ENCODE data around the gene LRMDA.

The LRMDA gene

GRCh38 chr10:75398692-75399460 is 32.5 kb upstream of the LRMDA start:
- Mint-ChIP-seq H3K9me3 (no peaks in the 10 kb centered on the region), H3K27me3 (peaks cover 62% of the 10 kb centered on the region), H3K27ac (no peak overlapping the region), H3K4me3 (no peak overlapping the region), H3K4me1 (ENCODE audit: low read depth) (peaks cover 51% of the 10 kb centered on the region), H3K36me3 (ENCODE audit: low read depth) (peaks cover 51% of the 10 kb centered on the region)
- intact Hi-C loops (cut with micrococcal nuclease) = loop anchor here (5.0 to 10.0 kb wide), 2 partner anchors 104 to 1148 kb away; no protein-coding TSS in a partner anchor

DNA sequence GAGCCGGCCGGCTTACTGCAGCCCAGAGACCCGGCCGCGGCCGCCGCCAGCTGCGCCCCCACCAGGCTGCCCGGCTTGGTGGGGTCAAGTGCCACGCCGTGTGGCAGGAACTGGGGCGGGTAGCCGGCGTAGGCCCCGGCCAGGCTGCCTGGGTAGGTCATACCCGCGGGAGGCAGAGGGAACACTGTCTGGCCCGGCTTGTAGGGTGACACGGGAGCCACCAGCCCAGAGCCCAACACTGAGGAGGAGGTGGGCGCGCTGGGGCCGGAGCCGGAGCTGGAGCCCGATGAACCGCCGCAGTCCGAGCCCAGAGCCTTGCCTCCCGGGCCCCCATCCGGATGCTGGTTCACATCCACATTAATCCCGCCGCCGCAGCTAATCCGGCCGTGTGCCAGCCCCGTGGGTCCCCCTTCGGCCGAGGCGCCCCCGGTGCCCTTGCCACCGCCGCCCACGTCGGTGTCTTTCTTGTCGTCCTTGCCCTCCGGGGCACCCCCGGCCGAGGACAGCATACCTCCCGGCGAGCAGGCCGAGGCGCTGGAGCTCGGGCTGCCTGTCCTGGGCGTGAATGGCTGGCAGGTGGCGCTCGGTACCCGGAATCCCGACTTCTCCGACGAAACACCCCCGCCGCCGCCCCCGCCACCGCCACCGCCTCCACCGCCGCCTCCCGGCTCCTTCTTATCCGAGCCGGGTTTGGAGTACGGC is 31.8 kb upstream of the LRMDA start:
- Mint-ChIP-seq H3K4me3 (peak overlapping the region; percentile 83), H3K4me1 (ENCODE audit: low read depth) (peaks cover 56% of the 10 kb centered on the region), H3K27ac (peak overlapping the region; percentile 91), H3K9me3 (no peaks in the 10 kb centered on the region), H3K36me3 (ENCODE audit: low read depth) (peaks cover 51% of the 10 kb centered on the region), H3K27me3 (peaks cover 63% of the 10 kb centered on the region)
- intact Hi-C loops (cut with micrococcal nuclease) = loop anchor here (1.0 to 10.0 kb wide), 7 partner anchors 105 to 1148 kb away; no protein-coding TSS in a partner anchor

- Mint-ChIP-seq H3K27ac (peak overlapping the region; percentile 91), H3K27me3 (peaks cover 63% of the 10 kb centered on the region), H3K9me3 (no peaks in the 10 kb centered on the region), H3K4me3 (peak overlapping the region; percentile 83), H3K4me1 (ENCODE audit: low read depth) (peaks cover 54% of the 10 kb centered on the region), H3K36me3 (ENCODE audit: low read depth) (peaks cover 51% of the 10 kb centered on the region)
- intact Hi-C loops (cut with micrococcal nuclease) = loop anchor here (1.0 to 10.0 kb wide), 5 partner anchors 125 to 907 kb away; no protein-coding TSS in a partner anchor
These were observed 31.2 kb upstream of the LRMDA start for GRCh38 chr10:75400163-75400770.

GRCh38 chr10:75400771-75401568 is 30.5 kb upstream of the LRMDA start:
- Mint-ChIP-seq H3K4me3 (peak overlapping the region; percentile 83), H3K4me1 (ENCODE audit: low read depth) (peaks cover 57% of the 10 kb centered on the region), H3K27me3 (peaks cover 63% of the 10 kb centered on the region), H3K27ac (peak overlapping the region; percentile 91), H3K36me3 (ENCODE audit: low read depth) (peaks cover 56% of the 10 kb centered on the region), H3K9me3 (no peaks in the 10 kb centered on the region)
- intact Hi-C loops (cut with micrococcal nuclease) = loop anchor here (1.0 to 10.0 kb wide), 5 partner anchors 124 to 906 kb away; no protein-coding TSS in a partner anchor

GRCh38 chr10:75401569-75402485 is 29.6 kb upstream of the LRMDA start, which contains the start of gene ZNF503:
TSS of gene ZNF503 (minus strand) at chr10:75401764. CDS start at chr10:75401419, 345 bp downstream.
- H3K36me3 Mint-ChIP-seq (ENCODE audit: low read depth) = peaks cover 56% of the 10 kb centered on the region
- H3K4me1 Mint-ChIP-seq (ENCODE audit: low read depth) = peaks cover 52% of the 10 kb centered on the region
- H3K4me3 Mint-ChIP-seq = peak within 1 kb of the TSS; percentile 83
- H3K27ac Mint-ChIP-seq = peak within 1 kb of the TSS; percentile 91
- intact Hi-C loops (cut with micrococcal nuclease) = loop anchor here (2.0 to 10.0 kb wide), 4 partner anchors 29 to 905 kb away; partner anchors contain the start of gene LRMDA
- peaks cover 63% of the 10 kb centered on the region for H3K27me3 Mint-ChIP-seq
- no peaks in the 10 kb centered on the region for H3K9me3 Mint-ChIP-seq

- intact Hi-C loops (cut with micrococcal nuclease) = loop anchor here (2.0 to 10.0 kb wide), 3 partner anchors 28 to 905 kb away; partner anchors contain the start of gene LRMDA
- Mint-ChIP-seq H3K27ac (peak overlapping the region; percentile 91), H3K27me3 (peaks cover 63% of the 10 kb centered on the region), H3K4me3 (peak overlapping the region; percentile 83), H3K36me3 (ENCODE audit: low read depth) (peaks cover 56% of the 10 kb centered on the region), H3K4me1 (ENCODE audit: low read depth) (peaks cover 52% of the 10 kb centered on the region), H3K9me3 (no peaks in the 10 kb centered on the region)
These were observed 28.8 kb upstream of the LRMDA start for GRCh38 chr10:75402486-75403143.

GRCh38 chr10:75403144-75403938 is 28.1 kb upstream of the LRMDA start:
- intact Hi-C loops (cut with micrococcal nuclease) = loop anchor here (2.0 to 10.0 kb wide), 3 partner anchors 27 to 904 kb away; partner anchors contain the start of gene LRMDA
- Mint-ChIP-seq H3K27me3 (peaks cover 61% of the 10 kb centered on the region), H3K27ac (peak overlapping the region; percentile 91), H3K36me3 (ENCODE audit: low read depth) (peaks cover 52% of the 10 kb centered on the region), H3K4me3 (peak overlapping the region; percentile 83), H3K4me1 (ENCODE audit: low read depth) (peaks cover 53% of the 10 kb centered on the region), H3K9me3 (no peaks in the 10 kb centered on the region)

DNA sequence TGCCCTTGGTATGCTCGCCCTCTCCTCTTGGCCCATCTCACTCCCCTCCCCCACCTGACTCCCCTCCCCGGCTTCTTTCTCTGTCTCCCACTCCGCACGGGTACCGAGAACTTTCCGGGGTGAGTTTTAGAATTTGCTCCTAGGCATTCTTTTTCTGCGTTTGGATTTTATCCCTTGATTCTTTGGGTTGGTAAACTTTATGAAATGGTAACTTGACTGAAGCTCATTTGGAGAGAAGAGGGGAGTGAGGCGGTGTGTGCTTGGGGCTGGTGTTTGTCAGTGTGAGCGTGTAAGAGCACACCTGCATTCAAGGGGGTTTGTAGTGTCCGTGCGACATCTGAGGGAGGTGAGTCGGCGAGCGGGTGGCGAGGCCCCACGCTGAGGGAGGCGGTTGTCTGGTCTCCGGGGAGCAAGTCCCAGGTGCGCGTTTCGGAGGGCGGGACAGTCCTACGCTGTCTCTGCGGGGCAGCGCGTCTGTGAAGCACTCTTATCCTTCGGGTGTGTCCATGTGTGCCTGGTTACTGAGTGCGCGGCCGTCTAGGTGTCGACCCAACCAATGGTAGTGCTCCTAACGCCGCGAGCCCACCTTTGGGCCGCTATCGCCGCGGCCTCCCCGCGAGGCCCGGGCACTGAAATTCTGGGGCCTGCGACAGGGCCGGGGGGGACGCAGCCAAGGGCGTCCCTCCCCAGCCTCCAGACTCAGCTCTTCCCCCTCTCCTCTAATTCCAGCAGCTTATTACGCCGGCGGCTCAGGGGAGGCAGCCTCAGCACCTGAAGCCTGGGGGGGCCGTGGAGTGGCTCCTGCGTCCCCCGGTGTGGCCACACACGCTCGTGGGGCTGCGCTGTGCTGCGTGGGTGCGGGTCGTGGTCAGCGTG is 27.2 kb upstream of the LRMDA start:
- H3K4me3 Mint-ChIP-seq = peak overlapping the region; percentile 83
- H3K36me3 Mint-ChIP-seq (ENCODE audit: low read depth) = peaks cover 47% of the 10 kb centered on the region
- no peaks in the 10 kb centered on the region for H3K9me3 Mint-ChIP-seq
- peaks cover 53% of the 10 kb centered on the region for H3K4me1 Mint-ChIP-seq (ENCODE audit: low read depth)
- intact Hi-C loops (cut with micrococcal nuclease) = loop anchor here (2.0 to 10.0 kb wide), 3 partner anchors 27 to 903 kb away; partner anchors contain the start of gene LRMDA
- peaks cover 62% of the 10 kb centered on the region for H3K27me3 Mint-ChIP-seq
- no peak overlapping the region for H3K27ac Mint-ChIP-seq

DNA sequence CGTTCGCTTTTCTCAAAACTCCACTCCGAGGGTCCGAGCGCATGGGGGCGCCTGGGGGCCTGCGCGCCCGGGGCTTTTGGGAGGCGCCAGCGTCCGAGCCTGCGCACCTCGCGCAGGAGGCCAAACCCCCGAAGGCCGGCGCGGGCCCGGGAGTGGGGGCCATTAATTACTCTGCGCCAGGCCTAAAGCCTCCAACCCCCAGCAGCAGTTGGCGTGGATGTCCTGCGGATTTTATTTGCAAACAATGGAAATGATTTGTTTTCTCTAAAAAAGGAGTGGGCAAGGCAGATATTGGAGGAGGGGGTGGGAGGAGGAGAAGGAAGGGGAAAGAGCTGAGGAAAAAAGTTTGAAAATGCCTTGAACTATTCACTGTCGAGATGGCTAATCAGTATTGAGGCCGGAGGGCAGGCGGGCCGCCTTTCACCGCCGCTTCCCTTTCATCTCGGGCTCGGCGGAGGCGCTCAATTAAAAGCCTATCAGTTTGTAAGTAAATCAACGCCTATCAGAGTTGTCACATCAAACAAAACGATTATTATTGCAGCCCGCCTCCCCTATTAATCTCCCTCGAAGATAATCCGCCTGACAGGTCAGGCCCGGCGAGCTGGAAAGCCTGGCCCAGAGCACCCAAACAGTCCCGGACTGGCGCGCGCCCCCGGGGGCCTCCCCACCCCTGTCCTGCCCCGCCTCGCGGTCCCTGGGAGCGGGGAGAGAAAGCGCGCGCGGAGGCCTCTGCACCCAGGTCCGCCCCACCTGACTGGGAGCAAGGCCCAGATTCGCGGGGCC is 26.4 kb upstream of the LRMDA start:
- intact Hi-C loops (cut with micrococcal nuclease) = loop anchor here (5.0 to 10.0 kb wide), 2 partner anchors 120 to 902 kb away; no protein-coding TSS in a partner anchor
- H3K36me3 Mint-ChIP-seq (ENCODE audit: low read depth) = peaks cover 43% of the 10 kb centered on the region
- peak overlapping the region; percentile 2 for H3K4me3 Mint-ChIP-seq
- H3K27me3 Mint-ChIP-seq = peaks cover 66% of the 10 kb centered on the region
- no peak overlapping the region for H3K27ac Mint-ChIP-seq
- no peaks in the 10 kb centered on the region for H3K9me3 Mint-ChIP-seq
- H3K4me1 Mint-ChIP-seq (ENCODE audit: low read depth) = peaks cover 50% of the 10 kb centered on the region

All from dendritic cell treated with granulocyte-macrophage colony-stimulating factor and Interleukin-4, amounts not matched to agents 40 ng/mL and 50 ng/mL, for 4 days (primary cell).